ENCODE measurements around the gene ARHGAP24. TPM values are rescaled to one million over a fixed set of nuclear protein-coding genes. Genes with fewer than 3 reads are reported as not detected.

Gene ARHGAP24
- total RNA-seq, 1 donor, result 67.6 TPM

- no peak for TF ChIP-seq CTCF (IDR thresholded peaks at IDR 0.05; ENCODE audit: insufficient read depth, low read length)
- H3K4me3 ChIP-seq (ENCODE audit: low read depth, low read length), result no peak overlapping the region
- DNase-seq (ENCODE audit: low read depth), result no peak
Measured at GRCh38 chr4:85556283-85556682, 81.3 kb downstream of the ARHGAP24 start.

- H3K4me3 ChIP-seq (ENCODE audit: low read depth, low read length), result no peak overlapping the region
- DNase-seq (ENCODE audit: low read depth), result no peak
- no peak for TF ChIP-seq CTCF (IDR thresholded peaks at IDR 0.05; ENCODE audit: insufficient read depth, low read length)
Measured at GRCh38 chr4:85557016-85557901, 82.3 kb downstream of the ARHGAP24 start.

- no peak for TF ChIP-seq CTCF (IDR thresholded peaks at IDR 0.05; ENCODE audit: insufficient read depth, low read length)
- peak; percentile 21 for DNase-seq (ENCODE audit: low read depth)
- H3K4me3 ChIP-seq (ENCODE audit: low read depth, low read length), result no peak overlapping the region
Measured at GRCh38 chr4:85565761-85566480, 91.0 kb downstream of the ARHGAP24 start.

- no peak for TF ChIP-seq CTCF (IDR thresholded peaks at IDR 0.05; ENCODE audit: insufficient read depth, low read length)
- no peak for DNase-seq (ENCODE audit: low read depth)
- H3K4me3 ChIP-seq (ENCODE audit: low read depth, low read length), result no peak overlapping the region
Measured at GRCh38 chr4:85569730-85570299, 94.9 kb downstream of the ARHGAP24 start.

GRCh38 chr4:85570388-85570787, 95.4 kb downstream of the ARHGAP24 start:
- no peak overlapping the region for H3K4me3 ChIP-seq (ENCODE audit: low read depth, low read length)
- no peak for DNase-seq (ENCODE audit: low read depth)
- TF ChIP-seq CTCF (IDR thresholded peaks at IDR 0.05; ENCODE audit: insufficient read depth, low read length), result no peak

- no peak overlapping the region for H3K4me3 ChIP-seq (ENCODE audit: low read depth, low read length)
- no peak for TF ChIP-seq CTCF (IDR thresholded peaks at IDR 0.05; ENCODE audit: insufficient read depth, low read length)
- DNase-seq (ENCODE audit: low read depth), result no peak
Measured at GRCh38 chr4:85571008-85571407, 96.1 kb downstream of the ARHGAP24 start.

Data from fibroblast of the aortic adventitia (primary cell).